ENCODE measurements around the gene OR10A3.

The OR10A3 gene

DNA sequence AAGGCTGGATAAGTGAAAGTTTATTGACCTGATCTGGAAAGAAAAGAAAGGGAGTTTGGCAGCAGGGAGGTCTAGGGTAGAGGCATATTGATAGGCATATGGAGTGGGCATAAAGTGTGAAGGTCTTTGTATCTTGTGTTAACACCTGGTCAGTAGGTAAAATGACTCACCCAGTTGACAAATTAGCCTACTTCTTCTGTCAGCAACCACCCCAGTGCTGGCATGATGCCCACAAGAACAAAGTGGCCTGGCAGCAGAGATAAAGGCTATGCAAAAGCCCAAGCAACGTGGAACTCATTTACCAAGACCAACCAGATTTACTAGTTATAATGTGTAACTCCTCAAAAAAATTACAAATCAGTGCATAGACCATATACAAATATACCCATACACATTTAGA lies 4.9 kb downstream of the OR10A3 start:
- no peak for DNase-seq (ENCODE audit: low spot score)

DNA sequence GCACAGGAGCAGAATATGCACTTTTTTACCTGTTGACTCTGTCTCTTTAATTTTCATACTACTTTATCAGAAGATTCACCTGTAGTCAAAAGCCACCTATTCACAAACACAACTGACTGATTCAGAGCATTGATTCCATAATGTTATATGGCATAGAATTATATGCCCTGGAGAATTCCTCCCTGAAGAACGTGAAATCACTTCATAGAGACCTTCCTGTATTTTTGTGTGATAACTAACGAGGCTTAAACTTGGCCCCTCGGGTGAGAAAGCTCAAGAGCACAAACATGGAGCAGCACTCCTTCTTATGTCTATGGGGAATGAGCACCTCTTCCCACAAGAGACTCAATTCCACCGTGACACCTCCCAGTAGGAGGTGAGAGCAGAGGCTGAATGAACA lies 10.3 kb downstream of the OR10A3 start, which contains the start of gene OR10A6:
Gene OR10A6 (minus strand): TSS at position 101 of the 400 bp plus-strand sequence. CDS start 2,606 bp downstream, outside the sequence.
- no peak for DNase-seq (ENCODE audit: low spot score)

DNA sequence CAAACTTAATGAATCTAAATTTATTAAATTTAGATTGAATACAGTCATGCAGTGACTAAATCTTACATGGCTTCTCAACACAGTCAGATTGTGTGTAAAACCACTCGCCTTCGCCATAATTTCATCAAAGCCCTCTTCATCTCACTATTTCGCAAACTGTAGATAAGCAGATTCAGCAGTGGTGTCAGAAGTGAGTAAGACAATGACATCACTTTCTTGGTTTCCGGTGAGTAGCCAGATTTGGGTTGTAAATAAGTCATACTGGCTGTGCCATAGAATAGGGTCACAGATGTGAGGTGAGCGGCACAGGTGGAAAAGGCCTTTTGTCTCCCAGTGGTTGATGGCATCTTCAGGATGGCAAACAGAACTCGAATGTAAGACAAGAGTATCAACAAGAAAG lies 13.9 kb downstream of the OR10A3 start:
- no peak for DNase-seq (ENCODE audit: low spot score)

DNA sequence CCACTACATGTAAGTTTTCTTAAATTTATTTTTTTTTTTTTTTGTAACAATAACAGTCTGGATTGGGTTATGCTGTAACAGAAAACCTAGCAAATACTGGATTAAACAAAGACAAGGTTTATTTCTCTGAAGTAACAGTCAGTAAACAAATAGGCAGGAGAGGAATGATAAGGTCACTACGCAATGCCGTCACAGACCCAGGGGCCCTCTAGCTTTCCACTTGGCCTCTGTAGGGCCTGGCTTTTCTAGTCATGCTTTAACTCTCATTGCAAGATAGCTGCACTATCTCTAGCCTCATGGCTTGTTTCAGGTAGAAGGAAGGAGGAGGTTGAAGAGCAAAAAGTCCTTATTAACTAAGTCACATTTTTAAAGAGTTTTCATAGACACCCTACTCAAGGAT lies 17.0 kb downstream of the OR10A3 start:
- no peak for DNase-seq (ENCODE audit: low spot score)

DNA sequence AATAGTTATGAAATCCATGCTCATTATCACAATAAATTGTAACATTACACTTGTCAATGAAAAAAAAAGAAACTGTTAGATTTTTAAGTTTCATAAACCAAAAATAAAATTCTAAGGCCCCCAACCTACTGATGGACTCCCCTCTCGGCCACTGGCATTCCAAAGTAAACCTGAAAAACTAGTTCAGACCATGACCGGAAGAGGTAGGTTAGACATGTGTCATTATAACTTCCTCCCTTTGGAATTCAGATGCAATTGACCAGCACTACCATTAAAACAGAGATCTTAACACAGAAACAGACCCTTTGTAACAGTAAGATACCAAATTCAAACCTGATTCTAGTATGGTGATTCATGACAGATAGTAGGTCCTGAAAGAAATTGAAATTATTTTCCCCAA lies 23.4 kb downstream of the OR10A3 start:
- no peak for DNase-seq (ENCODE audit: low spot score)

DNA sequence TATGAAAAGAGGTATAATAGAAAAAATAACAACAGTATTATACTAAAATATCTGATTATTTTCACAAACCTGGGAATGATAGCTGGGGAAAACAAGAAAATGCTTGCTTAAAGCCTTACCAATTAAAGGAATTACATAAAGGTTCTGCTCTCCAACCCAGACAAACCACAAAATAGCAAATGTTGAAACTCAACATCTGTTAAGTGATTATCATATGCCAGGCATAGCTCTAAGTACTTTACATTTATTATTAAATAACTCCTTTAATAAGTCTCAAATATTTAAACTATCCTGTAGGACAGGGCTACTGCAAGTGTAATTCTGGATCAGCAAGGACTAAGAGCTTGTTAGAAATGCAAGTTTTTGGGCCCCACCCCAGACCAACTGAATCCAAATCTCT lies 30.5 kb downstream of the OR10A3 start:
- no peak for DNase-seq (ENCODE audit: low spot score)

DNA sequence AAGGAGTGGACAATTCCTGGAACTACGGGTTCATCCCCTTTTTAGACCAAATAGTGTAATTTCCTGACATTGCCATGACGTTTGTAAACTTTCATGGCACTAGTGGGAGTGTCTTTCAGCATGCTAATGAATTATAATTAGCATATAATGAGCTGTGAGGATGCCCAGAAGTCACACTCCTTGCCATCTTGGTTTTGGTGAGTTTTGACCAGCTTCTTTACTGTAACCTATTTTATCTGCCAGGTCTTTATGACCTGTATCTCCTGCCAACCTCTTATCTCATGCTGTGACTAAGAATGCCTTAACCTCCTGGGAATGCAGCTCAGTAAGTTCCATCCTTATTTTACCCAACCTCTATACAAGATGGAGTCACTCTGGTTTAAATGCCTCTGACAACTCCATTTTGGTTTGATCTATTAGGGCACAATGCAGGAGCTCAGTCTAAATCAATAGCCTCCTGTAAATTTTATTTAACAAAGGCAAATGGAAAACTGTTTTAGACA lies 31.2 kb downstream of the OR10A3 start:
- no peak for DNase-seq (ENCODE audit: low spot score)

DNA sequence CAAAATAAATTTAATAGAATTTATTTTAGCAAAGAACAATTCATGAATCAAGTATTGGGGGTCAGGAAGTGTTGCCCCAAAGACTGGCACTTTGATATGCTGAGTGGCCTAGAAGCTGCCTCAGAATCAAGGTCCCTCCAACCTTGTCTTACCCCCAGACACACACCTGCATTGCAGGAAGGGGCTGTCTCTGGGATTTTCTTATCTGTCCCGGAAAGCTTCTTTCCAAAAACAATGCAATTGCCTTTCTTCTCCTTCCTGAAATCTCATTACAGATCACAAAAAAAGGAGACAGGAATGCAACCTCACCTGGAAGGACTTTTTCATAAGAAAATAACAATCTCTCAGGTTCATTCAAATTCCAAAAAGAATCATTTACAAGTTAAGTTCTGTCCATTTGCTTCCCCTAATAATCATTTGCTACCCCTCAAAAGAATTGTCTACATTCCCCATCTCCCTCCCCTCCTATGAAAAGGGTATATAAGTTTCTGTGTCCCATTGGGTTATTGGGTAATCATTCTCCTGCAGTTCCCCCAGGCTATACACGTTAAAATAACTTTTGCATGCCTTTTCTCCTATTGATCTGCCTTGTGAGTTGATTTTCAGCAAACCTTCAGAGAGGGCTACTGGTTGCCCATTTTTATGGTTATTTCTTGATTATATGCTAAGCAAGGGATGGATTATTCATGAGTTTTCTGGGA lies 31.8 kb downstream of the OR10A3 start:
- DNase-seq (ENCODE audit: low spot score): no peak

DNA sequence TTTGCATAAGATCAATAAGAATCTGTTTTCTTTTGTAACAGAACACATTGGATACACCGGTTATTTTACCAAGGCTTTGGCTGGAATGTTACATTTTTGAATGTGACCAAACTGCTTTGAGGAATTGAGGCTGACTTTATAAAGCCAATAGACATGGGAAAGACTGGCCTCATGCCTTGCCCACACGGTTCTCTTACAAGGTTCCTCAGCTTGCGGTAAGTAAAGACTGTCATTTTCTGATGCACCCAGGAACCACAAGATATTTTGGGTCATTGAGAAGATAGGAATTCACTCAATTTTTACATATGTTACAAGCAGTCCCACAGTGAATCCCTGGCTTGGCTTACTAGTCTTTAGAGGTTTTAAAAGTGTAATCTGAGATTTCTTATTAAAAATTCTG lies 34.4 kb downstream of the OR10A3 start:
- no peak for DNase-seq (ENCODE audit: low spot score)

DNA sequence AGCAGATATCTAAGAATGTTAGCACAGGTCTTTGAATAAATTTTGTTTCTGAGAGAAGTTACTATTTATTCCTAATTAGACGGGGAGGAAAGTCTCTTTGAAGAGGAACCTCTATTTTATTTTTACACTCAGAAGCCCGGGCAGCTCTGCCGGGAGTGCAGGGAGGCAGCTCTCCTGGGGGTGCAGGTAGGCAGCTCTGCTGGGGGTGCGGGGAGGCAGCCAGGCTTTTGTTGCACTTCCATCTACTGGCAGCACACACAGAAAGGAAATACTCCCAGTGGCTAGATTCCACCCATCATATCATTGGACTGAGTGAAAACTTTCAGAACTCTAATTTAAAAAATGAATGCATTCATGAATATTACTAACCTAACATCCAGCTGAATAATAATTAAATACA lies 35.0 kb downstream of the OR10A3 start:
- DNase-seq (ENCODE audit: low spot score): no peak

DNA sequence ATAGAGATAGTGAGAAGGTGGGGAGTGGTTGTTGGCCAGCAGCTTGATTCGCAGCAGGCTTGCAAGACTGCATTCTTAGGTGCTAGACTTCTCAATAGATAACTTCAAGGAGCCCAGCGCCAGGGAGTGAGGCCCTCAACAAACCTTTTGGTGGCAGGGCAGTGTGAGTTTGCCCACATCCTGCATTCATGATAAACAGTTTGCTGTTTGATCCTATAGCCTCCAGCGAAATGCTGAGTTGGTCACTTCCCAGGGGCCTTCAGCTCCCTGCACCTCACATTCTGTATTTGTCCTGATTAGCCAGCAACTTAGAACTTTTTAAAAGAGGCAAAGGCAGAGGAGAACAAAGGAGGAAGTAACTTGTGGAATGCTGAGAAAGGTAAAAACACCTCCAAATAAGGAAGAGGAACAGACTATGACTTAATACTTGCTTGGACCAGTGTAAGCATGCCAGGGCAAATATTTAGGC lies 35.5 kb downstream of the OR10A3 start:
- DNase-seq (ENCODE audit: low spot score): no peak

DNA sequence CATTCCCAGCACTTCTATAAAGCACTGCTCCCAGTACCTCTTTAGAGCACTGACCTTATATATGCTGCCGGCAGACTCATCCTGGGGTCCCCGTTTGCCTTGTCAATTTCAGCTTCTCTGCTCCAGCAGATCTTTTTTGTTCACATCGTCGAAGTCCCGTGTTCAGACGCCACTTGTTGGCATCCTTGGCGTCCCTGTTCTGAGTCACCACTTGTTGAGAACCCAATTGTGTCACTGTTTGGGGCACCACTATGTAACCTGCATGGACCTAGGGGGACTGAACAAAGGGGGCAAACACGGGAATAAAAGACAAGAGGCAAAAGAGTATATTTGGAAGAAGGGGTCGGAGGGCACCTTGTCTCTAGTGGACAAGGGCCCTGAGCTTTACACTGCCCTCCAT lies 36.0 kb downstream of the OR10A3 start:
- DNase-seq (ENCODE audit: low spot score): no peak

DNA sequence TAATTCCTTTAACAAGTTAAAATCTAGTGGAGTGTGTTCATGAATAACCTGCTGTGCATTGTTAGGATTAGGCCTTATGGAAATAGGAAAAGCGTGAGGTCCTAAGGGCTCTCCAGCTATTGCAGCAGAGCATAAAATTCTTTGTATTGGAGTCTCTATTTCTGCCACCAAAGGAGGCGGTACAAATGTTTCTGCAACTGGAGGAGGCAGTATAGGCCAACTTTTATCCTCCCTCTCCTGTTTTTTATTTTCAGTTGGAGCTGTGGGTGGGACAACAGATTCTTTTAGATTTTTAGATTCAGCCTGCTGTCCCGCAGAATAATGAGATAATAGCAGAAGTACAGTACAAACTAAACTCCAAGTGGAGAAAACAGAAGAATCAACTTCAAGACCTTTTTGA lies 36.6 kb downstream of the OR10A3 start:
- peak; percentile 58 for DNase-seq (ENCODE audit: low spot score)

DNA sequence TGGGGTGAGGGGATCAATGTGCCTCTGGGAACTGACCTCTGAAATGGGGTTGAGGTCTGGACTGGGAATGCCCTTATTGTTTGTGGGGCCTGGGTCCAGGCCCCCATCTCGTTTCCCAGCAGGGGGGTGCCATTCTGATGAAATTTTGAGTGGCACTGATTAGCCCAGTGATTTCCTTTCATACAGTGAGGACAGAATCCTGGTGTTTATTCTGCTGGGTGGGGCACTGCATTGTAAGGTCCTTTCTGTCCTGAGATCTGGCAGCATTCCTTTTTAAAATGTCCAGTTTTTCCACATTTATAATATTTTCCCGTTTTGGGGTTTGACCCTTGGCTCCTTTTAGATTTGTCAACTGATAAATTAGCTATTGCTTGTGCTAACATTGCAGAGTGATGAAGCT lies 37.6 kb downstream of the OR10A3 start:
- DNase-seq (ENCODE audit: low spot score): no peak

DNA sequence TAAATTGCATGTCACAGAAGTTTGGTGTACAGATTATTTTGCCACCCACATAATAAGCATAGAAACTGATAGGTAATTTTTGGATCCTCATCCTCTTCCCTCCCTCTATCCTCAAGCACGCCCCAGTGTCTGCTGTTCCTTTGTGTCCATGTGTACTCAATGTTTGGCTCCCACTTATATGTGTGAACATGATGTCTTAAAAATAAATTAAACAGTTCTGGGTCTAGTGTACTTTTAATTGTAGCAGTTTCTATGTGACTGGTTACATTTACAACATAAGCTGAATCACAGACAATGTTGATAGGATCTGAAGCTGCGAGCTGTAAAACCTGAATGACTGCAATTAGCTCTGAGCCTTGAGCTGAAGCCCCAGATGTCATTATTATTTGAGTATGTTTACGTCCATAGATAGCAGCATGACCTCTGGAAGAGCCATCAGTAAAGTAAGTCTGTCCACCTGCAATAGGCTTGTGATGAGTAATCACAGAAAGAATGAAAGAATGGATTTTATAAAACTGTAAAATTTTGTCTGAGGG lies 40.1 kb downstream of the OR10A3 start:
- no peak for DNase-seq (ENCODE audit: low spot score)

DNA sequence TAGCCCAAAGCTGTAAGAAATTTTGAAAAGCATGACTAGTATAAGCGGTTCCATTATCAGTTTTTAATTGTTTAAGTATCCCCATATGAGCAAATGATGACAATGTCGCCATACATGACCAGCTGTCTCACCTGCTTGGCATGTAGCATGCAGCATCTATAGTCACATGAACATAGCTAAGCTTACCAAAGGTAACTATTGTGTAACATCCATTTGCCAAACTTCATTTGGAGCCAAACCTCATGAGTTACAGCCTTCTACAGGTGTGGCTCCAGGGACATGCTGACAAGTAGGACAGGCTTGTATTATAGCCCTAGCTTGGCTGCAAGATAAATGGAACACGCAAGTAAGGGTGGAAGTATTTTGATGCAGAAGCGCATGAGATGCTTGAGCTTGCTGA lies 40.8 kb downstream of the OR10A3 start:
- no peak for DNase-seq (ENCODE audit: low spot score)

DNA sequence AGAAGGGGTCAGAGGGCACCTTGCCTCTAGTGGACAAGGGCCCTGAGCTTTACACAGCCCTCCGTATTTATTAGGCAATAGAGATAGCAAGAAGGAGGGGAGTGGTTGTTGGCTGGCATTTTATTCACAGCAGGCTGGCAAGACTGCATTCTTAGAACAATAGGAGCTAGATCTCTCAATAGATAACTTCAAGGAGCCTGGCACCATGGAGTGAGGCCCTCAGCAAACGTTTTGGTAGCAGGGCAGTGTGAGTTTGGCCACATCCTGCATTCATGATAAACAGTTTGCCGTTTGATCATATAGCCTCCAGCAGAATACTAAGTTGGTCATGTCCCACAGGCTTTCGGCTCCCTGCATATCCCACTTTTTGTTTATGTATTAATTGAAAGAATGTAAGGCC lies 42.1 kb downstream of the OR10A3 start:
- no peak for DNase-seq (ENCODE audit: low spot score)

DNA sequence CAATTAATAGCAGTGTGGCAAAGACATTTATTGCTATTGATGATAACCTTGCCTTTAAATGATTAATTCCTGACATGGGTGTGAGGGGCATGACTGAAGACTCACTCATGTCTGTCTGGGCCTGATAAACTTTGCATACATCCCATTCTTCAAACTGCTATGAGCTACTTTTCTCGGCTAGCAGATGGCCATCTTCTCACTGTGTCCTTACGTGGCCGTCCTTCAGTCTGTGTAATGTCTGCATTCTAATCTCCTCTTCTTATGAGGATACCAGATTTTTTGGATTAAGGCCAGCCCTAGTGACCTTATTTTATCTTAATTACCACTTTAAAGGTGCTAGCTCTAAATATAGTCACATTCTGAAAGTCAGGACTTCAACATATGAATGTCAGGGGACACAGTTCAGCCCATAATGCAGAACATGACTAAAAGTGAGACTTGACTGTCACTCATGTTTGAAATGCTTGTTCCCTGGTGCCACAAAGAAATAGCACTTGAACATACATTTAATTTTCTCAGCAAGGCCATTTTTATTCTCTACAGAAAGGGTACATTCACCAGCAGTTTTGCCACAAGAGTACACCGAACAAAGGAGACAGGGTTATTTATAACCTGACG lies 42.7 kb downstream of the OR10A3 start:
- no peak for DNase-seq (ENCODE audit: low spot score)

DNA sequence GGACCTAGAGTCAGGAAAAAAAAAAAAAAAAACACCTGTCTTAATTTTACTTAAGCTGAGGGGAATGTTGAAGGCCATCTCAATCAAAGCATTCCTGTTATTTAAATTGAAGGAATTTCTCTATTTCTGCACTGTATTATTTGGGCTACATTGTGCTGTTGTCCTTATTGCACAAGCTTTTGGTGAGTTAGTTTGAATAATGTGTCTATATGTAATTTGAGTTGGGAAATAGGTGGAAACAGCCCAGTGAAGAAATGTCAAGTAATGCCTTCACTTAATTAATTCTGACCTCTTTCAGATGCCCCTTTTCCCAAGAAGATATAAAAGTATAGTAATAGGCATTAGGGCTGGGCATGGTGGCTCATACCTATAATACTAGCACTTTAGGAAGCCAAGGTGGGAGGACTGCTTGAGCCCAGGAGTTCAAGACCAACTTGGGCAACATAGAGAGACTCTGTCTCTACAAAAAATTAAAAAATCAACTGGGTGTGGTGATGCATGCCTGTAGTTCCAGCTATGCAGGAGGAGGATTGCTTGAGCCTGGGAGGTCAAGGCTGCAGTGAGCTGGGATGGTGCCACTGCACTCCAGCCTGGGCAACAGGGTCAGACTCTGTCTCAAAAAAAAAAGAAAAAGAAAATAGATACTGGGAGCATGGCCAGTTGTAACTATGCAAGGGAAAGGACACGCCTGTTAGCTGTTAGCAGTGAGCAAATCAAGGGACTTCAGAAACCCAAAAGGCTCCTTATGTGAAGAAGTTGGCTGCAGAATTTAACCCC lies 45.3 kb downstream of the OR10A3 start:
- DNase-seq (ENCODE audit: low spot score): no peak

DNA sequence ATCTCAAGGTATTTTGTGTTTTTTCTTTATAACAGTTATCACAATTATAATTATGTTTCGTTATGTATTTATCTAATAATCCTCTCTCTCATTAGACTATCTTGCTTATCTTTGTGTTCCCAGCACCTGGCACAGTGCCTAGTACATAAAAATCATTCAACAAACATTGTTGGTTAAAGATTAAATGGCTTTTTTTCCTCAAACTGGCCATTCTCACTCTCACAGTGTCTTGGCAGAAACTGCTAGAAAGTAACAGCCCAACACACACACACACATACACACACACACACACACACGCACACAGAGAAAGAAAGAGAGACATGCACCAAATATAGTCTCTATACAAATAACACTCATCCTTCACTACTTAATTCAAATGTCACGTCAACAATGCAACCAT lies 47.3 kb downstream of the OR10A3 start:
- DNase-seq (ENCODE audit: low spot score): no peak

DNA sequence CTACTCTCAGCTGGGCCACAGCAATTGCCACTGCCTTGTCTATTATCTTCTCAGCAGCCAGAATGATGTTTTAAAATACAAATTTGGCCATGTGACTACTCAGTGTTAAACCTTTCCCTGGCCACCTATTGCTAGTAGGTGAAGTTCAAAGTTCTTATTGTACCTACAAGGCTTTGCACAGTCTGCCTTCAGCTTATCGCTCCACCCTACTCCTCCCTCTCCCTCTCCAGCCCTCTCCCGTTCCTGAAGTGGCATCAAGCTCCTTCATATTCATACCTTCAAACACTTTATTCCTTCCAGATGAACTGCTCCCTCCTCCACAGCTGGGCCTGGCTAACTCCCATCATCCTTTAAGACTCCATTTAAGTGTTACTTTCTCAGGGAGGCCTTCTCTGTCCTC lies 47.7 kb downstream of the OR10A3 start:
- DNase-seq (ENCODE audit: low spot score): no peak

DNA sequence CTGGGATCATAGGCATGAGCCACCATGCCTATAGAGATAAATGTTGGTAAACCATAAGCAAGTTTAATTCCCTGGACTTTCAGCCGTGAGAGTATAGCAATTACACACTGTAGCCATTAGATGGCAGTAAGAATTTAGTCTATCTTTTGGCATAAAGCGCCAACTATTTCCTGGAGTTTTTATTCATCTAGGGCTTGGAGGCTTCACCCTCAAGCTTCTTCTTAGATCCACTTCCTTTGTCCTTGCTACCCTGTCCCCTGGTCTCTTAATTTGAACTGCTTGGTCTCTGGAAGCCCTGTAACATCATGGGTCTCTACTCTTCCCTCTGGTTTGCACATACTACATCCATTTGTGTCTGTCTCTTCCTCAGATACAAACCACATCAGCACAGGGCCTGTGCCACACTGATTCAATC lies 48.7 kb downstream of the OR10A3 start:
- DNase-seq (ENCODE audit: low spot score): peak; percentile 70

All from AG20443 (cell line).